Measurements from ENCODE around the gene RXRA.

- TF ChIP-seq CTCF (IDR thresholded peaks at IDR 0.05): no peak
- no peak for TF ChIP-seq POLR2A (IDR thresholded peaks at IDR 0.05)
These were observed 7.1 kb downstream of the RXRA start for GRCh38 chr9:134333234-134333873.

Measured in thyroid gland (tissue), 4 donors.